Endothelial cell of umbilical vein (primary cell): ENCODE data around the gene PKD2. TPM values are rescaled to one million over a fixed set of nuclear protein-coding genes. Genes with fewer than 3 reads are reported as not detected.

ENCODE experiments used
- BruUV-seq: library from RNA; stranded (reverse); fragments of 400-500 nt; replicated peaks from 2 replicates; lab custom pipeline; 2021; lab: Mats Ljungman, UMichigan
- CTCF ChIA-PET: fragments of 300-600, 350-600 bp; sonication (Branson Sonifier 250); formaldehyde crosslinking; loops from one replicate; lab custom pipeline; 2021; ENCODE audit warnings: antibody characterized with exemption, inconsistent platforms; lab: Charles Lee
- POLR2A ChIA-PET: fragments of 300-600, 350-600 bp; sonication (Branson Sonifier 250); formaldehyde crosslinking; loops from one replicate; lab custom pipeline; 2021; ENCODE audit warnings: antibody characterized with exemption, inconsistent platforms; lab: Charles Lee
- DNase-seq: peaks from one replicate; pipeline ENCODE4 v3.0.0-alpha.2; 2011; ENCODE audit warnings: low read depth, low spot score
- FAIRE-seq: peaks from 2 replicates; lab custom pipeline; 2011; peaks lifted over from hg19 to GRCh38; lab: Jason Lieb, UNC
- H2AFZ ChIP-seq: 2 replicates; pipeline ENCODE4 v1.6.0; 2012; ENCODE audit warnings: low read depth, low read length, control low read depth, inconsistent platforms
- H3K27ac ChIP-seq: 2 replicates; pipeline ENCODE4 v1.5.1; 2011; ENCODE audit warnings: low read depth, mild to moderate bottlenecking, control low read depth, low read length, moderate library complexity; ENCODE audit not compliant: insufficient read depth
- H3K27me3 ChIP-seq, 2 experiments: 2 replicates each; pipeline versions ENCODE4 v1.6.0 to v1.6.1; 2011; ENCODE audit warnings: low read length in 2 of 2, mixed read lengths in 1 of 2; ENCODE audit not compliant: control insufficient read depth in 2 of 2, insufficient read depth in 2 of 2
- H3K36me3 ChIP-seq, 2 experiments: 2 replicates in 1 of 2; 3 replicates in 1 of 2; pipeline ENCODE4 v1.5.1; 2011; ENCODE audit warnings: low read length in 2 of 2, mild to moderate bottlenecking in 1 of 2, moderate library complexity in 1 of 2; ENCODE audit not compliant: control insufficient read depth in 2 of 2, insufficient read depth in 2 of 2; ENCODE audit errors: extremely low read depth in 1 of 2
- H3K4me1 ChIP-seq: 3 replicates; pipeline ENCODE4 v1.5.1; 2011; ENCODE audit warnings: mild to moderate bottlenecking, low read length; ENCODE audit not compliant: control insufficient read depth, insufficient read depth; ENCODE audit errors: extremely low read depth
- H3K4me2 ChIP-seq: 2 replicates; pipeline ENCODE4 v1.6.1; 2011; ENCODE audit warnings: low read length, control low read depth, mixed read lengths; ENCODE audit not compliant: insufficient read depth
- H3K4me3 ChIP-seq, 3 experiments: fragments of 200-600 bp in 1 of 3; sonication (generic), shearing (Covaris generic) in 1 of 3; replicated peaks in 1 of 3; 2 replicates each; pipeline ENCODE4 v1.5.1; 2011 to 2016; ENCODE audit warnings: control low read depth in 3 of 3, low read length in 3 of 3, mild to moderate bottlenecking in 2 of 3, inconsistent platforms in 1 of 3, low read depth in 1 of 3, moderate library complexity in 1 of 3; ENCODE audit not compliant: insufficient read depth in 1 of 3
- H3K79me2 ChIP-seq: 2 replicates; pipeline ENCODE4 v1.6.0; 2012; ENCODE audit warnings: low read length, inconsistent platforms; ENCODE audit not compliant: control insufficient read depth, insufficient read depth
- H3K9ac ChIP-seq: replicated peaks from 2 replicates; pipeline ENCODE3; 2011; ENCODE audit warnings: low read length, control low read depth; ENCODE audit not compliant: insufficient read depth; ENCODE audit errors: extremely low read depth
- H3K9me1 ChIP-seq: replicated peaks from 3 replicates; pipeline ENCODE4 v1.6.0; 2011; ENCODE audit warnings: mild to moderate bottlenecking, low read length; ENCODE audit not compliant: control insufficient read depth, insufficient read depth; ENCODE audit errors: extremely low read depth
- H3K9me3 ChIP-seq: replicated peaks from 2 replicates; pipeline ENCODE4 v1.5.1; 2012; ENCODE audit warnings: low read length, inconsistent platforms; ENCODE audit not compliant: control insufficient read depth, insufficient read depth
- H4K20me1 ChIP-seq: replicated peaks from 2 replicates; pipeline ENCODE3; 2011; ENCODE audit warnings: mild to moderate bottlenecking, low read length; ENCODE audit not compliant: control insufficient read depth, insufficient read depth; ENCODE audit errors: extremely low read depth
- FOS ChIP-seq: IDR thresholded peaks from 2 replicates; pipeline ENCODE4 v1.6.1; 2011; ENCODE audit warnings: mild to moderate bottlenecking, low read length, moderate library complexity, borderline replicate concordance; ENCODE audit not compliant: insufficient read depth
- GATA2 ChIP-seq: IDR thresholded peaks from 2 replicates; pipeline ENCODE4 v1.7.0; 2011; ENCODE audit warnings: low read depth, mild to moderate bottlenecking, moderate library complexity, mixed read lengths, low read length; ENCODE audit not compliant: insufficient read length, insufficient read depth
- MYC ChIP-seq: IDR thresholded peaks from one replicate; pipeline ENCODE4 v1.6.1; 2011; ENCODE audit warnings: mild to moderate bottlenecking, low read depth, low read length
- POLR2A ChIP-seq: IDR thresholded peaks from 2 replicates; pipeline ENCODE4 v1.6.1; 2012; ENCODE audit warnings: low read depth, mild to moderate bottlenecking, control low read depth, low read length
- POLR2AphosphoS5 ChIP-seq: IDR thresholded peaks from 2 replicates; pipeline ENCODE4 v1.6.1; 2012; ENCODE audit warnings: low read depth, mild to moderate bottlenecking, control low read depth, low read length, moderate library complexity; ENCODE audit not compliant: insufficient read depth
- dilution Hi-C: fragments of 300-500 bp; cut with MboI; formaldehyde crosslinking; loops from one replicate; pipeline ENCODE4 v1.15.0; 2019; ENCODE audit warnings: low sequenced_read_pairs; ENCODE audit not compliant: extremely low pct_ligation_motif_present
- intact Hi-C: fragments of 100-400 bp; cut with micrococcal nuclease; formaldehyde crosslinking; loops from one replicate; pipeline ENCODE4 v1.10.0; 2022
- polyA plus RNA-seq, 4 experiments: library from polyadenylated mRNA; depleted of rRNA in 3 of 4; stranded (reverse) in 3 of 4; unstranded in 1 of 4; fragments of >200 nt; gene quantifications; 2 replicates each; pipeline versions ENCODE4 v1.2.1 to v1.2.3, GENCODE V29; 2011 to 2012; ENCODE audit warnings: missing spikeins in 1 of 4
- total RNA-seq: library from RNA; stranded (reverse); gene quantifications from 2 replicates; pipeline ENCODE4 v1.2.3, GENCODE V29; 2021
- TF ChIP-seq, protein P1 (sequence below), 2 donors: IDR thresholded peaks; 1 replicate in 1 of 2; 2 replicates in 1 of 2; pipeline ENCODE4 v1.5.1; 2011; ENCODE audit warnings: low read length in 2 of 2, mild to moderate bottlenecking in 2 of 2, moderate library complexity in 2 of 2, control low read depth in 1 of 2, inconsistent platforms in 1 of 2, low read depth in 1 of 2; ENCODE audit not compliant: insufficient read depth in 1 of 2; ENCODE audit errors: extremely low read depth in 1 of 2

Gene PKD2
- total and polyA plus RNA-seq, 2 donors (not counting 3 experiments of a cell fraction or from before 2014, with no cell fraction given), result 23.1 to 27.0 TPM

DNA sequence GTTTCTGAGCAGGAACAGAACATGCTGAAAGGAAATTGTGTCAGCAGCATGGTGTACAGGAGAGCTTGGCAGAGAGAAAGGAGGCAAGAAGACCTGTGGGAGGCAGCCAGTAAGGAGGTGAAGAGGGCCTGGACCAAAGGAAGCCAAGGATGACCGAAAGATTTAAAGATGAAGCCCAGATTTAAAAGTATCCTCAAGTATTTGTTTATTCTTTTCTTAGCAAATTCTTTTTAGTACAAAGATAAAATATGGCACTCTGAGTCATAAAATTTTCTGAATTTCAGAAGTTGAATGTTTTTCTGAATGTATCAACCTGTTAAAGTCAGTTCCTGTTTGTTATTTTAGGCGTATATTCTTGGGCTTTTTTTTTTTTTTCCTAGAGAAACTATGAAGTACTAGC, 3.5 kb downstream of the PKD2 start:
- Histone ChIP-seq H3K9ac (no peak overlapping the region), H3K4me2 (peak overlapping the region; percentile 86), H3K27me3 (no peaks in the 10 kb centered on the region), H3K79me2 (peaks cover 74% of the 10 kb centered on the region), H3K9me1 (no peaks in the 10 kb centered on the region), H3K4me3 (no peak overlapping the region), H3K36me3 (no peaks in the 10 kb centered on the region), H3K9me3 (no peaks in the 10 kb centered on the region), H2AFZ (no peak overlapping the region), H3K27ac (no peak overlapping the region), H3K4me1 (peaks cover 29% of the 10 kb centered on the region), H4K20me1 (no peaks in the 10 kb centered on the region)
- dilution Hi-C loops, result no loop called here
- no TSS peak for BruUV-seq
- FAIRE-seq, result no peak
- ChIA-PET POLR2A (no interaction called here), CTCF (interaction anchor here (1.3 to 2.8 kb wide), 7 partner anchors 10 to 201 kb away, joined by 3 to 15 read pairs (median 4); no protein-coding TSS in a partner anchor)
- TF ChIP-seq MYC, result no peak
- TF ChIP-seq POLR2AphosphoS5, result no peak
- intact Hi-C loops, result no loop called here
- DNase-seq, result peak; percentile 40

DNA sequence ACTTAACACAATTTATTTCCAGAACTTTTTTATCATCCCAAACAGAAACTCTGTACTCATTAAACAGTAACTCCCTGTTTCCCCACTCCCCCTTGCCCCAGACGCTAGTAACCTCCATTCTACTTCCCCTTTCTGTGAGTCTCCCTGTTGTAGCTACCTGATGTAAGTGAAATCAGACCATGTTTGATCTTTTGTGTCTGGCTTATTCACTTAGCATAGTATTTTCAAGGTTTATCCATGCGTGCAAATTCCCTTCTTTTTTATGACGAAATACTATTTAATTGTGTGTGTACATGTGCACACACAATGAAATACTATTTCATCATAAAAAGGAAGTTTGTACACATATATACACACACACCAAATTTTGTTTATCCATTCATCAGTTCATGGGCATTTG, 5.2 kb downstream of the PKD2 start:
- Histone ChIP-seq H3K36me3 (no peaks in the 10 kb centered on the region), H3K27me3 (no peaks in the 10 kb centered on the region), H3K9ac (no peak overlapping the region), H3K4me2 (peak overlapping the region; percentile 22), H2AFZ (no peak overlapping the region), H3K9me1 (no peaks in the 10 kb centered on the region), H3K4me1 (peaks cover 35% of the 10 kb centered on the region), H3K79me2 (peaks cover 82% of the 10 kb centered on the region), H3K27ac (no peak overlapping the region), H4K20me1 (no peaks in the 10 kb centered on the region), H3K4me3 (no peak overlapping the region), H3K9me3 (no peaks in the 10 kb centered on the region)
- no TSS peak for BruUV-seq
- ChIA-PET CTCF (interaction anchor here (1.0 to 1.7 kb wide), 3 partner anchors 11 to 160 kb away, joined by 3 to 5 read pairs (median 4); no protein-coding TSS in a partner anchor), POLR2A (no interaction called here)
- TF ChIP-seq FOS (no peak), MYC (no peak), POLR2A (no peak), GATA2 (no peak)
- TF ChIP-seq, protein P1, sequence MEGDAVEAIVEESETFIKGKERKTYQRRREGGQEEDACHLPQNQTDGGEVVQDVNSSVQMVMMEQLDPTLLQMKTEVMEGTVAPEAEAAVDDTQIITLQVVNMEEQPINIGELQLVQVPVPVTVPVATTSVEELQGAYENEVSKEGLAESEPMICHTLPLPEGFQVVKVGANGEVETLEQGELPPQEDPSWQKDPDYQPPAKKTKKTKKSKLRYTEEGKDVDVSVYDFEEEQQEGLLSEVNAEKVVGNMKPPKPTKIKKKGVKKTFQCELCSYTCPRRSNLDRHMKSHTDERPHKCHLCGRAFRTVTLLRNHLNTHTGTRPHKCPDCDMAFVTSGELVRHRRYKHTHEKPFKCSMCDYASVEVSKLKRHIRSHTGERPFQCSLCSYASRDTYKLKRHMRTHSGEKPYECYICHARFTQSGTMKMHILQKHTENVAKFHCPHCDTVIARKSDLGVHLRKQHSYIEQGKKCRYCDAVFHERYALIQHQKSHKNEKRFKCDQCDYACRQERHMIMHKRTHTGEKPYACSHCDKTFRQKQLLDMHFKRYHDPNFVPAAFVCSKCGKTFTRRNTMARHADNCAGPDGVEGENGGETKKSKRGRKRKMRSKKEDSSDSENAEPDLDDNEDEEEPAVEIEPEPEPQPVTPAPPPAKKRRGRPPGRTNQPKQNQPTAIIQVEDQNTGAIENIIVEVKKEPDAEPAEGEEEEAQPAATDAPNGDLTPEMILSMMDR (IDR thresholded peaks at IDR 0.05; ENCODE audit: extremely low read depth in 1 of 2, insufficient read depth in 1 of 2, low read depth in 1 of 2, low read length in 2 of 2), result no peak
- no peak for DNase-seq
- intact Hi-C loops, result no loop called here
- dilution Hi-C loops, result no loop called here
- FAIRE-seq, result no peak
